Skeletal muscle cell (primary cell): Measurements from ENCODE around the gene ACOX2.

Experiments
- DNase-seq: peaks from one replicate; pipeline ENCODE4 v3.0.0-alpha.2; 2010; ENCODE audit warnings: low read depth
- H3K4me3 ChIP-seq: 2 replicates; pipeline ENCODE4 v1.5.1; 2011; ENCODE audit warnings: low read depth, mild to moderate bottlenecking, control low read depth, low read length, moderate library complexity

ACOX2 gene

DNA sequence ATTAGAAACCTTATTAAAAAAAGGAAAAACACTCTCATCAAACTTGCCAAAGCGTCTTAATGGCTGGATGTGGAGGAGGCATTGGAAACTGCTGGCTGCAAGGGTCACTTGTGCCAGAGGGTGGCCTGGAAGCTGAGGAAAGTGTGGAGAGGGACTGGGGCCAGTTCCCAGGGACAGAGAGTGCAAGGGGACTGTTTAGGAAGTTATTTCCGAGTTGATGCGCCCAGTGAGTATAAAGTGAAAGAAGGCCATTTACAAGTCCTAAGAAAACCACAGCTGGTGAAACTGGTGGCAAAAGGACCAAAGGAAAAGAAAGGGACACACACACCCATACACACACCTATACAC, 52.3 kb downstream of the ACOX2 start:
- H3K4me3 ChIP-seq: no peak overlapping the region
- DNase-seq: no peak

DNA sequence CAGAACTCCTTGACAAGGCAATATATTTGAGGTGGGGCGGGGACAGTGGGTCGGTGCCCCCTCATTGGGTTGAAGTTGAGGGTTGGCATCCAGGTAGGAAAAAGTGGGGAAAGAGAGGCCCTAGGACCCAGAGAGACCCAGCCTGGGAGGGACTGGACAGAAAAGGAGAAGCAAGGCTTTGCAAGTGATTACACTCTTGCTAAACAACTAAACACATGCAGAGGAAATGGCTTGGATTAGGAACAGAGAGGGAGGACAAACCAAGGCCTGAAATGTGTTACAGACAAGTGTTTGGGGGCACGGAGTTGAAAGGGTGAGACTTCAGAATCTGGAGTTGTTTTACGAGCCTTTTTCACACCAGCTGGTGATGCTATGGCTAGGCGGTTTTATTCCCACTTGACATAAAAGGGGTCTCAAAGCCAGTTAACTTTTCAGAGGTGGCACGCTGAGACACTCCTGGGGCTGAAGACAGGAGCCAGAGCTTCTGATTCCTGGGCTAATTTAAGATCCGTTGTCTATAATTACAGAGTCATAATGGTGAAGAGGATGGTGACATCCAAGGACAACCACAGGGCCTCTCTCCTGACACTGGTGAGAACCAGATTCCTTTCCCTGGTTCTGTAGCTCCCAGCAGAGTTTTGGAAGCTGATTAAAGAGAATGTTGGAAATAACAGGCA, 52.8 kb downstream of the ACOX2 start:
- no peak for DNase-seq
- H3K4me3 ChIP-seq: no peak overlapping the region

- no peak for DNase-seq
- no peak overlapping the region for H3K4me3 ChIP-seq
Observed at GRCh38 chr3:58482917-58483636, 53.9 kb downstream of the ACOX2 start.

DNA sequence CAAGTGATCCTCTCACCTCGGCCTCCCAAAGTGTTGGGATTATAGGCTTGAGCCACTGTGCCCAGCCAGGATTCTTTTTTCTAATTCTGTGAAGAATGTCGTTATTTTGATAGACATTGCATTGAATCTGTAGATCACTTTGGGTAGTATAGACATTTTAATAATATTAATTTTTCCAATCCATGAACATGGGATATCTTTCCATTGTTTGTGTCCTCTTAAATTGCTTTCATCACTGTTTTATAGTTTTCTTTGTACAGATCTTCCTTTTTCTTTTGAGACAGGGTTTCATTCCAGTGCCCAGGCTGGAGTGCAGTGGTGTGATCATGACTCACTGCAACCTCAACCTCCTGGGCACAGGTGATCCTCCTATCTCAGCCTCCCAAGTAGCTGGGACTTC, 56.7 kb downstream of the ACOX2 start:
- no peak for DNase-seq
- H3K4me3 ChIP-seq: no peak overlapping the region

- DNase-seq: no peak
- H3K4me3 ChIP-seq: no peak overlapping the region
Observed at GRCh38 chr3:58478781-58479180, 58.2 kb downstream of the ACOX2 start.

- no peak overlapping the region for H3K4me3 ChIP-seq
- no peak for DNase-seq
Observed at GRCh38 chr3:58474967-58475578, 61.9 kb downstream of the ACOX2 start.

DNA sequence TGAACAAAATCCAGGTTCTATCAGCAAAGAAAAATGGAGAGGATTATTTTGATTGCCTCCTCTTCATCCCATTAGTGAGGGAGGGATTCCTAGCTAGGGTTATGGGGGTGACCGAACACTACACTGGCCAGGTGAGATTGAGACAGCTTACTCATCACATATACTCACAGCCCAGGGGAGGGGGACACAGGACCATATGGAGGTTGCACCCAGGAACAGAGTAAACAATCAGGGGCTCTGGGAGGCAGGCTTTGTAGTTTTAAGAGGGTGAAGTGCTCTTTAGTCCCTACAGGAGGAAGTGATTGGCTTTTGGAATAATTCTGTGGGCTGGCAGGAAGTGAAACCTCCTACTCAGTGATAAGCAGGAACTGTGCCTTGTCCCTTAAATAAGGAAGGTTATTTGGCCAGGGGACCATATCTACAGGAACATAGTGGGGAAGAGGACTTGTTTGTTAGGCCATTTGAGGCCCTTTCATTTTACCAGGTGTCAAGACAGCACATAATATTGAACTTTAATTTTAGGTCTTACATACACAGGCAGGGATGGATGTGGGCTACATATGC, 62.6 kb downstream of the ACOX2 start:
- H3K4me3 ChIP-seq: no peak overlapping the region

GRCh38 chr3:58473275-58473674, 63.7 kb downstream of the ACOX2 start:
- H3K4me3 ChIP-seq: no peak overlapping the region

More for the DNA sequence above, 62.6 kb downstream of the ACOX2 start:
- DNase-seq: no peak

GRCh38 chr3:58471025-58471887, 65.7 kb downstream of the ACOX2 start:
- H3K4me3 ChIP-seq: no peak overlapping the region
- peak; percentile 93 for DNase-seq

More at GRCh38 chr3:58473275-58473674, 63.7 kb downstream of the ACOX2 start:
- no peak for DNase-seq

DNA sequence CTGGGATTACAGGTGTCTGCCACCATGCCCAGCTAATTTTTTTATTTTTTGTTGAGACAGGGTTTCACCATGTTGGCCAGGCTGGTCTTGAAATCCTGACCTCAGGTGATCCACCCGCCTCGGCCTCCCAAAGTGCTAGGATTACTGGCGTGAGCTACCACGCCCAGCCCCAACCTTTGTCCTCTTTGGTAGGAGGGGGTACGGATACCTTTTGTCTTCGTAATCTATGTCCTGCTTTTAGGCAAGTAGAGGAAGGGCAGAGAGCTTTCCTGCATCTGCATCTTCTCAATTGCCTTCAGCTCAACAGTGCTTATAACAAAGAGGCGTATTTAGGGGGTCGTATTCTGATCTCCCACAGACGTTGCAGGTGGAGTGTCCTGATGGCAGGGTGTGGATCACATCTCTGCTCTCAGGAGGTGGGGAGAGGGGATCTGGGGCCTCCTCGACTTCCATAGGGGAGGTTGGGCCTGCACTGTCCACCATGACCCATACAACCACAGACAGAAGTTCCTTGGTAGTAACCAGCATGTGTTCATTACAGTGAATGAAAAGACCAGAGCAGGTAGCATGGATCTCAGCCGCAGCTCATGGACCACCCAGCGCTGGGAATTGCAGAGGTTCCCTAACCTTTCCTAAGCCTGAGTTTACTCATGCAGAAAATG, 66.5 kb downstream of the ACOX2 start:
- no peak overlapping the region for H3K4me3 ChIP-seq
- DNase-seq: no peak

- no peak overlapping the region for H3K4me3 ChIP-seq
- no peak for DNase-seq
Observed at GRCh38 chr3:58469096-58469495, 67.9 kb downstream of the ACOX2 start.

DNA sequence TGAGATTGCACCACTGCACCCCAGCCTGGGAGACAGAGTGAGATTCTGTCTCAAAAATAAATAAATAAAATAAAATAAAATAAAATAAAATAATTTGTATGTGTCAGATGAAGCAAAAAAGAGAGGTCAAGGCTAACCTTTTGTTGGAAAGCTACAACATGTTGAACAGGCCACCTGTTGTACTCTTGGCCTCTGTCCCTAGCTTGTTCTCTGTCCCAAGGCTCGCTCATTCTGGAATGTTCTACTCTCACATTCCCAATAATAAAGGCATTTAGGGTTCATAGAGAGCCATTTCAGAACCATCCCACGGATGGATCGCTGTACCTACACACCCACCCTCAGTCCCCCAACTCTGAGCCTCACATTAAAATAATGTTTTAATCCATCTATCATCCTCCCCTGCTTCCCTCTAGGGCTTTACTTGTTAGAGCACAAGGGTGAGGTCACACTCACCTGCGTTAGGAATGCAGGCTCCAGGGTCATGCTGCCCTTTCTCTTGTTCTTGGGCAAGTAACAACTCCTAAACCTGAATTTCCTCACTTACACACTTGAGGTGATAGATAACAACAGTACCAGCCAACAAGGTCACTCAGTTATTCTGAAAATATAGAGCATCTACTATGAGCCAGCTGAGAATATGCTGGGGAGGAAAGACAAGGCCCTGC, 70.0 kb downstream of the ACOX2 start:
- no peak for DNase-seq
- H3K4me3 ChIP-seq: no peak overlapping the region

DNA sequence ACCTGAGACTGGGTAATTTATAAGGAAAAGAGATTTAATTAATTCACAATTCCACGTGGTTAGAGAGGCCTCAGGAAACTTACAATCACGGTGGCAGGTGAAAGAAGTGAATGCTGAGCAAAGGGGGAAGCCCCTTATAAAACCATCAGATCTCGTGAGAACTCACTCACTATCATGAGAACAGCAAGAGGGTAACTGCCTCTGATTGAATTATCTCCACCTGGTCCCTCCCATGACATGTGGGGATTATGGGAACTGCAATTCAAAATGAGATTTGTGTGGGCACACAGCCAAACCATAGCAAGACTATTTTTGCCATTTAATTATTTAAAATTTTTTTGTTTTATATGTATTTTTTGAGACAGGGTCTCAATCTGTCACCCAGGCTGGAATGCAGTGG, 72.1 kb downstream of the ACOX2 start:
- no peak for DNase-seq
- H3K4me3 ChIP-seq: no peak overlapping the region

DNA sequence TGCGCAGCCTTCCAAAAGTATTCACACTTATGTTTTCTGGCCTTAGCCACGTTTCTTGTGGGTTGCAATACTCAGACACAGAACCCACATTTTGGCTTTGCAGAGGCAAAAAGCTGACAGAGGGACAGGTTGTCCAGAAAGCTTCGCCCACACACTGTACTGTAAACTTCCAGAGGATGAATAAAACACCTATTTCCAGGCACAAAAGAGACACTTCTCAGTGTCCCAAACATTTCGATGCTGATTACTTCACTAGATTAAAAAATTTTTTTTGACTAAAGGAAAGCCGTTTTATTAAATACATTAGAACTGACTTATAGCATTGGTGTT, 73.1 kb downstream of the ACOX2 start:
- peak; percentile 84 for DNase-seq
- H3K4me3 ChIP-seq: no peak overlapping the region

GRCh38 chr3:58463181-58463941, 73.6 kb downstream of the ACOX2 start:
- H3K4me3 ChIP-seq: no peak overlapping the region
- DNase-seq: peak; percentile 37

DNA sequence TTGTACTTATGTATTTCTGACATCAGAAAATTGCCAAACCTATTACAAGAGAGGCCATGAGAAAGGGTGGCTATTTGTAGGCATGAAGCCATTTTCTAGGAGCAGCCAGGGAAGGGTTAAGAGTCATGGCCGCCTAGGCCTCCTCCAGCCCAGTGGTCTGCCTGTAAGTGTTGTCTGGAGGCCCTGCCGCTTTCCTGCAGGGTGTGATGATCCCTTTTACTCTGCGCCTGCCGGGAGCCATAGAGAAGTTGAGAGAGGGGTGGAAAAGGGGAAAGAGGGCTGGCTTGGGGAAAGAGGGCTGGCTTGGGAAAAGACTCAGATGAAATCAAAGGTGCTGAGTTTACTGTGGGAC, 74.2 kb downstream of the ACOX2 start:
- no peak overlapping the region for H3K4me3 ChIP-seq

GRCh38 chr3:58459160-58459559, 77.8 kb downstream of the ACOX2 start:
- no peak for DNase-seq
- H3K4me3 ChIP-seq: no peak overlapping the region

More for the DNA sequence above, 74.2 kb downstream of the ACOX2 start:
- no peak for DNase-seq
